BE2C (cell line): ENCODE results near the gene RADIL.

Experiments
- DNase-seq: peaks from one replicate; pipeline ENCODE4 v3.0.0-alpha.2; 2020
- H3K27me3 ChIP-seq: fragments of 250-450 bp; sonication (Bioruptor Pico); 2 replicates; pipeline ENCODE4 v1.5.1; 2020; ENCODE audit warnings: mild to moderate bottlenecking
- H3K36me3 ChIP-seq: fragments of 250-450 bp; sonication (Bioruptor Pico); 2 replicates; pipeline ENCODE4 v1.5.1; 2020; ENCODE audit warnings: mild to moderate bottlenecking
- H3K4me1 ChIP-seq: fragments of 250-450 bp; sonication (Bioruptor Pico); 2 replicates; pipeline ENCODE4 v1.5.1; 2020
- H3K4me3 ChIP-seq: 2 replicates; pipeline ENCODE4 v1.5.1; 2011; ENCODE audit warnings: low read depth, low read length
- H3K9me3 ChIP-seq: fragments of 250-450 bp; sonication (Bioruptor Pico); 2 replicates; pipeline ENCODE4 v1.5.1; 2020
- CTCF ChIP-seq: IDR thresholded peaks from 2 replicates; pipeline ENCODE4 v1.5.1; 2012; ENCODE audit warnings: mild to moderate bottlenecking, low read depth, low read length

The RADIL gene

GRCh38 chr7:4819560-4820404 is 63.7 kb downstream of the RADIL start:
- Histone ChIP-seq H3K9me3 (no peaks in the 10 kb centered on the region), H3K4me3 (no peak overlapping the region), H3K27me3 (no peaks in the 10 kb centered on the region), H3K36me3 (no peaks in the 10 kb centered on the region), H3K4me1 (no peaks in the 10 kb centered on the region)
- TF ChIP-seq CTCF: no peak
- DNase-seq: no peak

GRCh38 chr7:4818000-4818794 is 65.3 kb downstream of the RADIL start:
- Histone ChIP-seq H3K27me3 (no peaks in the 10 kb centered on the region), H3K4me3 (no peak overlapping the region), H3K36me3 (no peaks in the 10 kb centered on the region), H3K4me1 (no peaks in the 10 kb centered on the region), H3K9me3 (no peaks in the 10 kb centered on the region)
- no peak for TF ChIP-seq CTCF
- no peak for DNase-seq

- Histone ChIP-seq H3K4me3 (no peak overlapping the region), H3K4me1 (no peaks in the 10 kb centered on the region), H3K9me3 (no peaks in the 10 kb centered on the region), H3K36me3 (no peaks in the 10 kb centered on the region), H3K27me3 (no peaks in the 10 kb centered on the region)
- TF ChIP-seq CTCF: no peak
- DNase-seq: no peak
These were observed 66.2 kb downstream of the RADIL start for GRCh38 chr7:4817178-4817901.

- H3K4me3 ChIP-seq: no peak overlapping the region
- no peak for DNase-seq
These were observed 67.0 kb downstream of the RADIL start for GRCh38 chr7:4816419-4817080.

More at GRCh38 chr7:4816419-4817080, 67.0 kb downstream of the RADIL start:
- Histone ChIP-seq H3K36me3 (no peaks in the 10 kb centered on the region), H3K27me3 (no peaks in the 10 kb centered on the region), H3K4me1 (no peaks in the 10 kb centered on the region), H3K9me3 (no peaks in the 10 kb centered on the region)
- no peak for TF ChIP-seq CTCF
